ENCODE measurements around the gene ARHGAP44. TPM values are rescaled to one million over a fixed set of nuclear protein-coding genes. Genes with fewer than 3 reads are reported as not detected.

The ARHGAP44 gene
- total and polyA plus RNA-seq, 4 donors: 0.14 to 1.3 (median 0.42) TPM

GRCh38 chr17:12865769-12866168, 76.5 kb downstream of the ARHGAP44 start:
- Histone ChIP-seq H3K36me3 (ENCODE audit: control insufficient read depth in 4 of 4, insufficient read depth in 3 of 4, low read depth in 1 of 4, low read length in 3 of 4) (no peaks in the 10 kb centered on the region), H3K4me3 (ENCODE audit: low read depth in 1 of 3, low read length in 3 of 3) (no peak overlapping the region), H3K9ac (ENCODE audit: low read depth in 1 of 2, low read length in 2 of 2) (no peak overlapping the region), H3K4me1 (ENCODE audit: control insufficient read depth in 4 of 4, insufficient read depth in 4 of 4, low read length in 3 of 4) (no peaks in the 10 kb centered on the region), H3K9me3 (ENCODE audit: control insufficient read depth in 4 of 4, low read length in 3 of 4) (peaks cover 0 to 4% (median 0%) of the 10 kb centered on the region in 4 donors), H3K27me3 (ENCODE audit: control insufficient read depth in 4 of 4, insufficient read depth in 4 of 4, low read length in 3 of 4) (no peaks in the 10 kb centered on the region), H3K27ac (ENCODE audit: low read depth in 1 of 2, low read length in 2 of 2) (no peak overlapping the region)
- WGBS: 89% methylated on average over 3 of the region's 3 CpGs
- TF ChIP-seq TAF1 (conservative IDR thresholded peaks at IDR 0.05) (no peak), RAD21 (IDR thresholded peaks at IDR 0.05) (no peak), HNF4G (IDR thresholded peaks at IDR 0.05) (no peak), ATF3 (IDR thresholded peaks at IDR 0.05) (no peak), RXRA (IDR thresholded peaks at IDR 0.05) (no peak), CTCF (IDR thresholded peaks at IDR 0.05; ENCODE audit: low read depth, low read length, missing input control) (no peak), GABPA (IDR thresholded peaks at IDR 0.05 in 1 of 2, conservative IDR thresholded peaks at IDR 0.05 in 1 of 2) (no peak), NR2F2 (IDR thresholded peaks at IDR 0.05) (no peak), YY1 (IDR thresholded peaks at IDR 0.05) (no peak), SP1 (IDR thresholded peaks at IDR 0.05) (no peak), EGR1 (IDR thresholded peaks at IDR 0.05; ENCODE audit: low read depth in 2 of 2) (no peak), ZBTB33 (IDR thresholded peaks at IDR 0.05) (no peak), JUND (IDR thresholded peaks at IDR 0.05) (no peak), FOXA2 (IDR thresholded peaks at IDR 0.05) (no peak), FOXA1 (IDR thresholded peaks at IDR 0.05) (no peak), HNF4A (conservative IDR thresholded peaks at IDR 0.05) (no peak), REST (IDR thresholded peaks at IDR 0.05) (no peak), MAX (IDR thresholded peaks at IDR 0.05) (no peak)
- no peak for DNase-seq (ENCODE audit: low spot score)
